Upper lobe of left lung (tissue), 4 donors: Measurements from ENCODE around the gene TTC28.

ENCODE experiments used
- POLR2A ChIP-seq, 4 donors: fragments of 450-650 bp; IDR thresholded peaks; one replicate each; pipeline ENCODE4 v1.5.1; 2016 to 2017; ENCODE audit warnings: antibody characterized with exemption in 4 of 4, mild to moderate bottlenecking in 2 of 4
- POLR2AphosphoS5 ChIP-seq, 2 donors: sonication (generic); formaldehyde crosslinking; IDR thresholded peaks; one replicate each; pipeline ENCODE4 v1.5.1; 2017; ENCODE audit warnings: antibody characterized with exemption in 2 of 2
- TF ChIP-seq, protein P1 (sequence below), 6 experiments: fragments of 450-650 bp in 4 of 6; fragments of 200-600 bp in 2 of 6; sonication (generic) in 2 of 6; IDR thresholded peaks; one replicate each; pipeline ENCODE4 v1.5.1; 2016 to 2019; ENCODE audit warnings: antibody characterized with exemption in 6 of 6

- TF ChIP-seq, protein P1, sequence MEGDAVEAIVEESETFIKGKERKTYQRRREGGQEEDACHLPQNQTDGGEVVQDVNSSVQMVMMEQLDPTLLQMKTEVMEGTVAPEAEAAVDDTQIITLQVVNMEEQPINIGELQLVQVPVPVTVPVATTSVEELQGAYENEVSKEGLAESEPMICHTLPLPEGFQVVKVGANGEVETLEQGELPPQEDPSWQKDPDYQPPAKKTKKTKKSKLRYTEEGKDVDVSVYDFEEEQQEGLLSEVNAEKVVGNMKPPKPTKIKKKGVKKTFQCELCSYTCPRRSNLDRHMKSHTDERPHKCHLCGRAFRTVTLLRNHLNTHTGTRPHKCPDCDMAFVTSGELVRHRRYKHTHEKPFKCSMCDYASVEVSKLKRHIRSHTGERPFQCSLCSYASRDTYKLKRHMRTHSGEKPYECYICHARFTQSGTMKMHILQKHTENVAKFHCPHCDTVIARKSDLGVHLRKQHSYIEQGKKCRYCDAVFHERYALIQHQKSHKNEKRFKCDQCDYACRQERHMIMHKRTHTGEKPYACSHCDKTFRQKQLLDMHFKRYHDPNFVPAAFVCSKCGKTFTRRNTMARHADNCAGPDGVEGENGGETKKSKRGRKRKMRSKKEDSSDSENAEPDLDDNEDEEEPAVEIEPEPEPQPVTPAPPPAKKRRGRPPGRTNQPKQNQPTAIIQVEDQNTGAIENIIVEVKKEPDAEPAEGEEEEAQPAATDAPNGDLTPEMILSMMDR (IDR thresholded peaks at IDR 0.05): no peak
- TF ChIP-seq POLR2AphosphoS5 (IDR thresholded peaks at IDR 0.05): no peak
- no peak for TF ChIP-seq POLR2A (IDR thresholded peaks at IDR 0.05)
Observed at GRCh38 chr22:28102151-28102812, 577.4 kb downstream of the TTC28 start.
